ENCODE measurements around the gene THRAP3.

DNA sequence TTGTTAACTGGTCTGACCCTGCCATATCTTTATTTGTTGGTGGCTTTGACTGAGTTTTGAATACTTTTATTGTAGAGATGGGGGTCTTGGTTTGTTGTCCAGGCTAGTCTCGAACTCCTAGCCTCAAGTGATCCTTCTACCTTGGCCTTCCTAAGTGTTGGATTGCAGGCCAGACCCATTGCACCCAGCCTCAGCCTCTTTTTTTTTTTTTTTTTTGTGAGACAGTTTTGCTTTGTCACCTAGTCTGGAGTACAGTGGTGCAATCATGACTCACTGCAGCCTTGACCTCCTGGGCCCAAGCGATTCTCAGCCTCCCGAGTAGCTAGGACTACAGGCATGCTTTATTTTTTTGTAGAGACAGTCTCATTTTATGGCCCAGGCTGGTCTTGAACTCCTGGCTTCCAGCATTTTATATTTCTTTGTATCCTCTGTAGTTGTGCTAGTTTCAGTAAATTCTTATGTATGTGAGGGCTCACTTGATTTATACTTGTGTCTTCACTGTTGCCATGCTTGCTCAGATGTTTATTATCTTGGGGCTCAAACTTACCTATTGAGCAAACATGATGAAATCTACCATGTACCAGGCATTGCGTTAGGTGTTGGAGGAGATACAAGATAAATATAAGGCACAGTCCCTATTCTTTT lies 24.1 kb downstream of the THRAP3 start:
- TF ChIP-seq EZH2 (IDR thresholded peaks at IDR 0.05; ENCODE audit: low read length, unreplicated experiment) = no peak
- TF ChIP-seq, protein P1, sequence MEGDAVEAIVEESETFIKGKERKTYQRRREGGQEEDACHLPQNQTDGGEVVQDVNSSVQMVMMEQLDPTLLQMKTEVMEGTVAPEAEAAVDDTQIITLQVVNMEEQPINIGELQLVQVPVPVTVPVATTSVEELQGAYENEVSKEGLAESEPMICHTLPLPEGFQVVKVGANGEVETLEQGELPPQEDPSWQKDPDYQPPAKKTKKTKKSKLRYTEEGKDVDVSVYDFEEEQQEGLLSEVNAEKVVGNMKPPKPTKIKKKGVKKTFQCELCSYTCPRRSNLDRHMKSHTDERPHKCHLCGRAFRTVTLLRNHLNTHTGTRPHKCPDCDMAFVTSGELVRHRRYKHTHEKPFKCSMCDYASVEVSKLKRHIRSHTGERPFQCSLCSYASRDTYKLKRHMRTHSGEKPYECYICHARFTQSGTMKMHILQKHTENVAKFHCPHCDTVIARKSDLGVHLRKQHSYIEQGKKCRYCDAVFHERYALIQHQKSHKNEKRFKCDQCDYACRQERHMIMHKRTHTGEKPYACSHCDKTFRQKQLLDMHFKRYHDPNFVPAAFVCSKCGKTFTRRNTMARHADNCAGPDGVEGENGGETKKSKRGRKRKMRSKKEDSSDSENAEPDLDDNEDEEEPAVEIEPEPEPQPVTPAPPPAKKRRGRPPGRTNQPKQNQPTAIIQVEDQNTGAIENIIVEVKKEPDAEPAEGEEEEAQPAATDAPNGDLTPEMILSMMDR (conservative IDR thresholded peaks at IDR 0.05; ENCODE audit: low read depth, low read length) = no peak

Data from PC-3 (cell line).